Stimulated activated CD8-positive, alpha-beta memory T cell treated with anti-CD3 and anti-CD28 coated beads, Interleukin-12 subunit alpha, Interleukin-12 subunit beta, amount 100 ng/mL, for 1 hour (primary cell): ENCODE data around the gene DENND1A.
"Not testable (repeated sequence)": the region's sequence is repeated elsewhere in the genome, so short reads cannot be mapped to it uniquely, and the experiment has no call there.

ENCODE experiments used
- DNase-seq: peaks from one replicate; pipeline ENCODE4 v3.0.0-alpha.2; 2020; ENCODE audit warnings: low read depth

DENND1A gene

GRCh38 chr9:123411636-123412035 lies 518.3 kb downstream of the DENND1A start:
- DNase-seq, result no peak

GRCh38 chr9:123411191-123411590 lies 518.7 kb downstream of the DENND1A start:
- no peak for DNase-seq

- no peak for DNase-seq
Measured at GRCh38 chr9:123410281-123410910, 519.5 kb downstream of the DENND1A start.

- no peak for DNase-seq
Measured at GRCh38 chr9:123408313-123409262, 521.3 kb downstream of the DENND1A start.

- DNase-seq, result no peak
Measured at GRCh38 chr9:123407217-123407851, 522.6 kb downstream of the DENND1A start.

- no peak for DNase-seq
Measured at GRCh38 chr9:123406691-123407216, 523.2 kb downstream of the DENND1A start.

- DNase-seq, result no peak
Measured at GRCh38 chr9:123406016-123406415, 523.9 kb downstream of the DENND1A start.

GRCh38 chr9:123402981-123403509 lies 526.9 kb downstream of the DENND1A start:
- DNase-seq, result no peak

- DNase-seq, result no peak
Measured at GRCh38 chr9:123401879-123402513, 527.9 kb downstream of the DENND1A start.

- no peak for DNase-seq
Measured at GRCh38 chr9:123400926-123401503, 528.9 kb downstream of the DENND1A start.

- DNase-seq, result no peak
Measured at GRCh38 chr9:123399803-123400378, 530.0 kb downstream of the DENND1A start.

GRCh38 chr9:123398938-123399337 lies 531.0 kb downstream of the DENND1A start:
- DNase-seq, result not testable (repeated sequence)

GRCh38 chr9:123397975-123398374 lies 532.0 kb downstream of the DENND1A start:
- DNase-seq, result no peak

- DNase-seq, result no peak
Measured at GRCh38 chr9:123395689-123396511, 534.0 kb downstream of the DENND1A start.

- DNase-seq, result no peak
Measured at GRCh38 chr9:123395276-123395688, 534.6 kb downstream of the DENND1A start.

GRCh38 chr9:123394291-123395235 lies 535.4 kb downstream of the DENND1A start:
- DNase-seq, result no peak

- DNase-seq, result no peak
Measured at GRCh38 chr9:123392802-123393201, 537.1 kb downstream of the DENND1A start.

- DNase-seq, result no peak
Measured at GRCh38 chr9:123391946-123392345, 538.0 kb downstream of the DENND1A start.

GRCh38 chr9:123391233-123391632 lies 538.7 kb downstream of the DENND1A start:
- DNase-seq, result no peak
